ENCODE measurements around the gene ARHGEF10L. TPM values are rescaled to one million over a fixed set of nuclear protein-coding genes. Genes with fewer than 3 reads are reported as not detected.

Gene ARHGEF10L
- polyA plus RNA-seq, 4 donors = 38.5 to 60.9 (median 48.7) TPM

Other genes starting within 250 kb of the ARHGEF10L start
- gene PADI4, start 231.5 kb upstream of the ARHGEF10L start, polyA plus RNA-seq (ENCODE audit: insufficient read length in 4 of 4) = 1 to 10 TPM in 2 of 4 donors, under 1 TPM in 2; 0.35 to 1.8 (median 1.0) TPM
- not detected for gene PADI6, start 167.5 kb upstream of the ARHGEF10L start, polyA plus RNA-seq (ENCODE audit: insufficient read length in 4 of 4)
- 100 to 1,000 TPM in 1 of 4 donors, 10 to 100 TPM in 3; 86.1 to 109 (median 94.9) TPM for gene RCC2, start 100.0 kb upstream of the ARHGEF10L start, polyA plus RNA-seq (ENCODE audit: insufficient read length in 4 of 4)
- gene ACTL8, start 215.6 kb downstream of the ARHGEF10L start, polyA plus RNA-seq (ENCODE audit: insufficient read length in 4 of 4) = not detected